A673 (cell line): ENCODE data around the gene C19orf47. TPM values are rescaled to one million over a fixed set of nuclear protein-coding genes. Genes with fewer than 3 reads are reported as not detected.
A peak's percentile ranks its signal among the peaks of the same experiment; 100 is the strongest.

Experiments
- BruUV-seq: library from RNA; stranded (reverse); fragments of 400-500 nt; replicated peaks from 2 replicates; lab custom pipeline; 2021; lab: Mats Ljungman, UMichigan
- CTCF ChIA-PET: fragments of 300-600 bp; sonication (Branson Sonifier 250); formaldehyde crosslinking; loops from one replicate; lab custom pipeline; 2022; ENCODE audit warnings: antibody characterized with exemption; lab: Charles Lee
- POLR2A ChIA-PET: fragments of 300-600 bp; sonication (Branson Sonifier 250); formaldehyde crosslinking; loops from one replicate; lab custom pipeline; 2022; ENCODE audit warnings: antibody characterized with exemption; ENCODE audit not compliant: low non-redundant PET; lab: Charles Lee
- DNase-seq: peaks from one replicate; pipeline ENCODE4 v3.0.0-alpha.2; 2015; ENCODE audit warnings: low spot score
- H3K27ac ChIP-seq: fragments of 200-600 bp; sonication (generic); 2 replicates; pipeline ENCODE4 v1.5.1; 2016; ENCODE audit warnings: mixed run types, low read depth, mild to moderate bottlenecking, mixed read lengths, antibody characterized with exemption, low read length; ENCODE audit not compliant: poor library complexity, severe bottlenecking
- H3K27me3 ChIP-seq: fragments of 200-600 bp; sonication (generic); replicated peaks from 2 replicates; pipeline ENCODE4 v1.6.1; 2017; ENCODE audit warnings: mixed run types, low read depth, mild to moderate bottlenecking, mixed read lengths, antibody characterized with exemption, low read length; ENCODE audit not compliant: insufficient read depth, poor library complexity
- H3K36me3 ChIP-seq: fragments of 200-600 bp; sonication (generic); 2 replicates; pipeline ENCODE4 v1.6.1; 2016; ENCODE audit warnings: mixed run types, mild to moderate bottlenecking, mixed read lengths, antibody characterized with exemption, low read length; ENCODE audit not compliant: insufficient read depth, poor library complexity, severe bottlenecking
- H3K4me1 ChIP-seq: fragments of 200-600 bp; sonication (generic); 2 replicates; pipeline ENCODE4 v1.6.1; 2017; ENCODE audit warnings: mixed run types, mild to moderate bottlenecking, mixed read lengths, antibody characterized with exemption, low read length; ENCODE audit not compliant: insufficient read depth, poor library complexity, severe bottlenecking
- H3K4me3 ChIP-seq: fragments of 200-600 bp; sonication (generic); 2 replicates; pipeline ENCODE4 v1.5.1; 2016; ENCODE audit warnings: low read depth, mixed run types, mild to moderate bottlenecking, mixed read lengths, low read length; ENCODE audit not compliant: poor library complexity, severe bottlenecking
- H3K9me3 ChIP-seq: fragments of 200-600 bp; sonication (generic); 2 replicates; pipeline ENCODE4 v1.6.1; 2016; ENCODE audit warnings: mixed run types, low read depth, mild to moderate bottlenecking, mixed read lengths, antibody characterized with exemption, low read length; ENCODE audit not compliant: poor library complexity, severe bottlenecking
- CTCF ChIP-seq: fragments of 300-800, 200-600 bp; sonication (generic); conservative IDR thresholded peaks from 2 replicates; pipeline ENCODE4 v1.5.1; 2017; ENCODE audit warnings: low read depth, mild to moderate bottlenecking, antibody characterized with exemption, low read length, moderate library complexity, mixed read lengths
- EZH2 ChIP-seq: fragments of 200-600 bp; sonication (generic); IDR thresholded peaks from 2 replicates; pipeline ENCODE4 v1.6.1; 2017; ENCODE audit warnings: borderline replicate concordance, low read depth, mild to moderate bottlenecking, mixed read lengths, antibody characterized with exemption, low read length; ENCODE audit not compliant: poor library complexity, severe bottlenecking
- intact Hi-C: fragments of 100-400 bp; cut with micrococcal nuclease; formaldehyde crosslinking; loops from one replicate; pipeline ENCODE4 v1.10.0; 2022; ENCODE audit not compliant: unreplicated experiment
- total RNA-seq: library from RNA; stranded (reverse); gene quantifications from 2 replicates; pipeline ENCODE4 v1.2.3, GENCODE V29; 2021

Gene C19orf47
- total RNA-seq, 1 experiment from 2014 or later = 26.5 TPM

DNA sequence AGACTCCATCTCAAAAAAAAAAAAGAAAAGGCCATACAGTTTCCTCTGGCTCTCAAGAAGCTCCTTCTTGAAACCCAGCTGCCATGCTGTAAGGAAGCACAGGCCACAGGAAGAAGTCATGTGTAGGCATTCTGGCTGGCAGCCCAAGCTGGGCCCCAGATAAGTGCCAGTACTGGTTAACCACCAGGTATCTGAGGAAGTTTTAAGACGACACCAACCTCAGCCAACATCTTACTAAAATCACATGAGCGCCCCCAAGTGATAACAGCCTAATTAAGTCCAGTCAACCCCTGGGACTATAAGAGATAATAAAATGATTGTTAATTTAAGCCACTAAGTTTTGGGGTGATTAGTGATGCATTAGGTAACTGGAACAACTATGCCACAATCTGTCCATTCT, 35.7 kb downstream of the C19orf47 start:
- TF ChIP-seq EZH2 = no peak

DNA sequence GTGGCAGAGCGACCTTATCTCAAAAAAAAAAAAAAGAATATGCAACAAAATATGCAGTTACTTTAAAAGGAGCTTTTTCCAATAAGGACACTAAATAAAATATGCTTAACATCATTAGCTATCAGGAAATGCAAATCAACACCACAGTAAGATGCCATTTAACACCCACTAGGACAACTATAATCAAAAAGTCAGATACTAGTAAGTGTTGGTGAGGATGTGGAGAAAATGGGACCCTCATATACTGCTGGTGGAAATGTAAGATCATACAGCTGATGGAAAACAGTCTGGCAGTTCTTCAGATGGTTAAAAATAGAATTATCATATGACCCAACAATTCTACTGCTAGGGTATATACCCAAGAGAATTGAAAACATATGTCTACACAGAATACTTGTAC, 38.5 kb downstream of the C19orf47 start:
- CTCF ChIA-PET = interaction anchor here (0.6 to 0.7 kb wide), 2 partner anchors 111 to 175 kb away, joined by 3 to 4 read pairs; no protein-coding TSS in a partner anchor
- H3K4me1 ChIP-seq = peaks cover 16% of the 10 kb centered on the region
- TF ChIP-seq CTCF = no peak
- TF ChIP-seq EZH2 = no peak
- BruUV-seq = no TSS peak
- no peak overlapping the region for H3K27ac ChIP-seq
- POLR2A ChIA-PET = no interaction called here
- no peak overlapping the region for H3K4me3 ChIP-seq
- H3K9me3 ChIP-seq = no peaks in the 10 kb centered on the region
- intact Hi-C loops = loop anchor here (5.0 kb wide), 1 partner anchor 213 kb away; no protein-coding TSS in a partner anchor
- H3K27me3 ChIP-seq = no peaks in the 10 kb centered on the region
- no peaks in the 10 kb centered on the region for H3K36me3 ChIP-seq
- DNase-seq = no peak

More for the DNA sequence above, 35.7 kb downstream of the C19orf47 start:
- H3K9me3 ChIP-seq = no peaks in the 10 kb centered on the region
- intact Hi-C loops = no loop called here
- no peaks in the 10 kb centered on the region for H3K27me3 ChIP-seq
- no peaks in the 10 kb centered on the region for H3K36me3 ChIP-seq
- CTCF ChIA-PET = interaction anchor here (0.5 kb wide), 1 partner anchor 15 kb away, joined by 4 read pairs; no protein-coding TSS in a partner anchor
- BruUV-seq = no TSS peak
- H3K4me1 ChIP-seq = peaks cover 15% of the 10 kb centered on the region
- POLR2A ChIA-PET = no interaction called here
- no peak overlapping the region for H3K4me3 ChIP-seq
- no peak overlapping the region for H3K27ac ChIP-seq
- DNase-seq = no peak

- intact Hi-C loops = loop anchor here (2.0 to 5.0 kb wide), 2 partner anchors 217 to 293 kb away; no protein-coding TSS in a partner anchor
- ChIA-PET CTCF (interaction anchor here (0.5 to 2.2 kb wide), 24 partner anchors 8 to 759 kb away, joined by 3 to 15 read pairs (median 4); partner anchors contain the start of genes C19orf47 and PLD3), POLR2A (interaction anchor here (0.7 kb wide), 1 partner anchor 108 kb away, joined by 4 read pairs; the partner anchor contains the start of gene PRX)
- peak overlapping the region; percentile 86 for H3K27ac ChIP-seq
- DNase-seq = peak; percentile 93
- BruUV-seq = no TSS peak
- no peaks in the 10 kb centered on the region for H3K36me3 ChIP-seq
- no peak overlapping the region for H3K4me3 ChIP-seq
- no peaks in the 10 kb centered on the region for H3K9me3 ChIP-seq
- H3K27me3 ChIP-seq = no peaks in the 10 kb centered on the region
- TF ChIP-seq CTCF (peak; percentile 84), EZH2 (no peak)
- H3K4me1 ChIP-seq = peaks cover 35% of the 10 kb centered on the region
Measured at GRCh38 chr19:40305403-40305802, 42.8 kb downstream of the C19orf47 start.
